ENCODE data around the gene TMEM115.

TMEM115 gene

GRCh38 chr3:50351323-50351697 lies 8.0 kb downstream of the TMEM115 start:
- no peak for DNase-seq

GRCh38 chr3:50350527-50351322 lies 8.6 kb downstream of the TMEM115 start, which contains the start of the genes CYB561D2 and NPRL2:
TSS of gene CYB561D2 (plus strand) at chr3:50350862. CDS start at chr3:50351434, 572 bp downstream.
TSS of gene NPRL2 (minus strand) at chr3:50350775. CDS start at chr3:50350652, 123 bp downstream.
- peak; percentile 85 for DNase-seq

- DNase-seq = no peak
Measured at GRCh38 chr3:50350213-50350526, 9.2 kb downstream of the TMEM115 start.

- peak; percentile 27 for DNase-seq
Measured at GRCh38 chr3:50347187-50347813, 12.0 kb downstream of the TMEM115 start.

- DNase-seq = no peak
Measured at GRCh38 chr3:50345586-50346234, 13.6 kb downstream of the TMEM115 start, which contains the start of gene ZMYND10. TSS of gene ZMYND10 (minus strand) at chr3:50345732. CDS start at chr3:50345579, 153 bp downstream.

- DNase-seq = no peak
Measured at GRCh38 chr3:50345008-50345407, 14.3 kb downstream of the TMEM115 start.

- no peak for DNase-seq
Measured at GRCh38 chr3:50342813-50343633, 16.3 kb downstream of the TMEM115 start.

GRCh38 chr3:50341996-50342650 lies 17.2 kb downstream of the TMEM115 start:
- DNase-seq = no peak

- DNase-seq = no peak
Measured at GRCh38 chr3:50341537-50341936, 17.8 kb downstream of the TMEM115 start.

GRCh38 chr3:50340448-50341329 lies 18.6 kb downstream of the TMEM115 start, which contains the start of gene RASSF1:
TSS of gene RASSF1 (minus strand) at chr3:50340836. CDS start at chr3:50340805, 31 bp downstream.
- peak; percentile 92 for DNase-seq

GRCh38 chr3:50340147-50340447 lies 19.2 kb downstream of the TMEM115 start:
- no peak for DNase-seq

- no peak for DNase-seq
Measured at GRCh38 chr3:50339485-50340146, 19.7 kb downstream of the TMEM115 start.

- no peak for DNase-seq
Measured at GRCh38 chr3:50338965-50339364, 20.4 kb downstream of the TMEM115 start.

GRCh38 chr3:50337175-50337861 lies 22.0 kb downstream of the TMEM115 start:
- peak; percentile 96 for DNase-seq

GRCh38 chr3:50336452-50337174 lies 22.7 kb downstream of the TMEM115 start:
- DNase-seq = no peak

GRCh38 chr3:50334339-50335075 lies 24.8 kb downstream of the TMEM115 start:
- DNase-seq = no peak

- DNase-seq = no peak
Measured at GRCh38 chr3:50333744-50334328, 25.5 kb downstream of the TMEM115 start.

- DNase-seq = no peak
Measured at GRCh38 chr3:50331364-50331907, 27.9 kb downstream of the TMEM115 start.
